Urinary bladder (tissue), 4 donors: ENCODE results near the gene ATOSA. TPM values are rescaled to one million over a fixed set of nuclear protein-coding genes. Genes with fewer than 3 reads are reported as not detected.

Source experiments
- DNase-seq: peaks from one replicate; pipeline ENCODE4 v3.0.0-alpha.2; 2015; ENCODE audit errors: extremely low spot score
- H3K27ac ChIP-seq: one replicate; pipeline ENCODE4 v1.5.1; 2013; ENCODE audit warnings: low read depth, mild to moderate bottlenecking, moderate library complexity
- H3K36me3 ChIP-seq: one replicate; pipeline ENCODE4 v1.6.1; 2013; ENCODE audit warnings: mild to moderate bottlenecking, moderate library complexity; ENCODE audit not compliant: insufficient read depth
- H3K4me1 ChIP-seq: one replicate; pipeline ENCODE4 v1.6.1; 2013; ENCODE audit warnings: mild to moderate bottlenecking, moderate library complexity; ENCODE audit not compliant: insufficient read depth
- H3K4me3 ChIP-seq: one replicate; pipeline ENCODE4 v1.5.1; 2013; ENCODE audit warnings: low read depth, low read length
- WGBS: extraction: QIAGEN DNeasy Blood & Tissue Kit; methylation state at CpG from one replicate; pipeline ENCODE4 v1.1.7; 2013; 5-methylcytosine and 5-hydroxymethylcytosine counted together
- polyA plus RNA-seq: library from polyadenylated mRNA; stranded (reverse); fragments of 200-250 nt; gene quantifications from one replicate; pipeline ENCODE4 v1.2.3, GENCODE V29; 2013
- total RNA-seq: library from RNA; depleted of rRNA; stranded (reverse); fragments of >200 nt; gene quantifications from one replicate; pipeline ENCODE4 v1.2.3, GENCODE V29; 2014
- donor health status: healthy with polysubstance abuse.
- donor health status: healthy.

ATOSA gene, protein sequence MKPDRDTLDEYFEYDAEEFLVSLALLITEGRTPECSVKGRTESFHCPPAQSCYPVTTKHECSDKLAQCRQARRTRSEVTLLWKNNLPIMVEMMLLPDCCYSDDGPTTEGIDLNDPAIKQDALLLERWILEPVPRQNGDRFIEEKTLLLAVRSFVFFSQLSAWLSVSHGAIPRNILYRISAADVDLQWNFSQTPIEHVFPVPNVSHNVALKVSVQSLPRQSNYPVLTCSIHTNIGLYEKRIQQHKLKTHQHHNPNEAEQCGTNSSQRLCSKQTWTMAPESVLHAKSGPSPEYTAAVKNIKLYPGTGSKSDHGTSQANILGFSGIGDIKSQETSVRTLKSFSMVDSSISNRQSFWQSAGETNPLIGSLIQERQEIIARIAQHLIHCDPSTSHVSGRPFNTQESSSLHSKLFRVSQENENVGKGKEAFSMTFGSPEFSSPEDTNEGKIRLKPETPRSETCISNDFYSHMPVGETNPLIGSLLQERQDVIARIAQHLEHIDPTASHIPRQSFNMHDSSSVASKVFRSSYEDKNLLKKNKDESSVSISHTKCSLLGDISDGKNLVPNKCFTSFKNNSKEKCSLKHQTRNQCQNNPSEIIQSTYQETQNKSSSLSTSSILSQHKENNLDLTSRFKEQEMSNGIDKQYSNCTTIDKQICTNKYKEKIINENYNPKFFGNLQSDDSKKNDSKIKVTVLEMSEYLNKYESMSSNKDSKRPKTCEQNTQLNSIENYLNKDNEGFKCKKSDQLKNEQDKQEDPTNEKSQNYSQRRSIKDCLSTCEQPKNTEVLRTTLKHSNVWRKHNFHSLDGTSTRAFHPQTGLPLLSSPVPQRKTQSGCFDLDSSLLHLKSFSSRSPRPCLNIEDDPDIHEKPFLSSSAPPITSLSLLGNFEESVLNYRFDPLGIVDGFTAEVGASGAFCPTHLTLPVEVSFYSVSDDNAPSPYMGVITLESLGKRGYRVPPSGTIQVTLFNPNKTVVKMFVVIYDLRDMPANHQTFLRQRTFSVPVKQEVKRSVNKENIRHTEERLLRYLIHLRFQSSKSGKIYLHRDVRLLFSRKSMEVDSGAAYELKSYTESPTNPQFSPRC
- total RNA-seq (101 TPM), polyA plus RNA-seq (24.1 TPM)

- Histone ChIP-seq H3K27ac (peak within 1 kb of the TSS; percentile 96), H3K4me3 (peak within 1 kb of the TSS; percentile 93), H3K36me3 (no peaks in the 10 kb centered on the region), H3K4me1 (no peaks in the 10 kb centered on the region)
- WGBS = under 1% methylated on average over 54 of the region's 55 CpGs
- peak; percentile 88 for DNase-seq
Observed at GRCh38 chr15:52679232-52680040, at the start of gene ATOSA. TSS of gene ATOSA (minus strand) at chr15:52679388. CDS start at chr15:52678021, 1,367 bp downstream.

DNA sequence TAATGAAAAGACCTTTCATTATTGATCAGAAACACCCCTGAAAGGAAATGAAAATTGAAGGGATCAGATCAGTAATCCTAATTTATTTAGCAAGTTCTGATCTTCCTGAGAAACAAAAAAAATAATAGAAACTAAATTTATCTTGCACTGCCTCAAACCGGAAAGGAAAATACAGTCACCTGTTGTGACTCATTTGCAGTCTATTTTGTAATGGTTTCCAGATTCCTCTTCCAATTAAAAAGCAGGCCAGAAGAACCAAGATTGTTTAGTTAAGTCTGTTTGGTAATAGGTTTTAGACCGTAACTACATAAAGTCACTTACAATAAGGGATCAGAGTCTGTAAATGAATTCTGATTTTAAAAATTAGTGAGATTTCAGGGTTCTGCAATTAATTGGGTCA, 49.7 kb upstream of the ATOSA start:
- 55% methylated on average over 2 of the region's 2 CpGs for WGBS
- Histone ChIP-seq H3K27ac (no peak overlapping the region), H3K4me3 (no peak overlapping the region), H3K36me3 (no peaks in the 10 kb centered on the region), H3K4me1 (no peaks in the 10 kb centered on the region)
- no peak for DNase-seq

GRCh38 chr15:52727815-52728214, 48.6 kb upstream of the ATOSA start:
- no peak overlapping the region for H3K4me3 ChIP-seq
- WGBS = 79% methylated on average over 3 of the region's 3 CpGs
- no peak for DNase-seq
- H3K27ac ChIP-seq = no peak overlapping the region
- H3K36me3 ChIP-seq = no peaks in the 10 kb centered on the region
- no peaks in the 10 kb centered on the region for H3K4me1 ChIP-seq

GRCh38 chr15:52726195-52726594, 47.0 kb upstream of the ATOSA start:
- no peaks in the 10 kb centered on the region for H3K4me1 ChIP-seq
- no peak for DNase-seq
- WGBS = 92% methylated on average over 2 of the region's 2 CpGs
- no peak overlapping the region for H3K27ac ChIP-seq
- H3K36me3 ChIP-seq = no peaks in the 10 kb centered on the region
- H3K4me3 ChIP-seq = no peak overlapping the region

GRCh38 chr15:52718551-52718950, 39.4 kb upstream of the ATOSA start:
- Histone ChIP-seq H3K36me3 (no peaks in the 10 kb centered on the region), H3K4me3 (no peak overlapping the region), H3K27ac (no peak overlapping the region), H3K4me1 (no peaks in the 10 kb centered on the region)
- 67% methylated on average over 2 of the region's 2 CpGs for WGBS
- no peak for DNase-seq

- DNase-seq = no peak
- Histone ChIP-seq H3K4me1 (no peaks in the 10 kb centered on the region), H3K36me3 (no peaks in the 10 kb centered on the region), H3K4me3 (no peak overlapping the region), H3K27ac (no peak overlapping the region)
- 86% methylated on average over 6 of the region's 6 CpGs for WGBS
Observed at GRCh38 chr15:52717924-52718323, 38.7 kb upstream of the ATOSA start.

DNA sequence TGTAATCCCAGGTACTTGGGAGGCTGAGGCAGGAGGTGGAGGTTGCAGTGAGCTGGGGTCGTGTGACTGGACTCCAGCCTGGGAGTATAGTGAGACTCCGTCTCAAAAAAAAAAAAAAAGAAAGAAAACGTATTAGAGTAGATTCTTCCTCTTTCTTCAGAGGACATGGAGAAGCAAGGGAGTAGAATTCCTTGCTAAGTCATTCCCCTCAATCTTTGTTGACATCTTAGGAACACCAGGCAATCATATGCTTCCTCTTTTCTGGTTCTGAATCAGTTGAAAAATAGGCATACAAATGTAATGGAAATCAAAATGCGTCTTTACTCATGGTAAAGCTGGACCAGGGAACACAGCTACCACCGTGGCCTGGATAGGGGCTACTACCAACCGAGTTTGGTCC, 38.3 kb upstream of the ATOSA start:
- Histone ChIP-seq H3K27ac (no peak overlapping the region), H3K4me3 (no peak overlapping the region), H3K4me1 (no peaks in the 10 kb centered on the region), H3K36me3 (no peaks in the 10 kb centered on the region)
- DNase-seq = no peak
- 86% methylated on average over 6 of the region's 6 CpGs for WGBS

DNA sequence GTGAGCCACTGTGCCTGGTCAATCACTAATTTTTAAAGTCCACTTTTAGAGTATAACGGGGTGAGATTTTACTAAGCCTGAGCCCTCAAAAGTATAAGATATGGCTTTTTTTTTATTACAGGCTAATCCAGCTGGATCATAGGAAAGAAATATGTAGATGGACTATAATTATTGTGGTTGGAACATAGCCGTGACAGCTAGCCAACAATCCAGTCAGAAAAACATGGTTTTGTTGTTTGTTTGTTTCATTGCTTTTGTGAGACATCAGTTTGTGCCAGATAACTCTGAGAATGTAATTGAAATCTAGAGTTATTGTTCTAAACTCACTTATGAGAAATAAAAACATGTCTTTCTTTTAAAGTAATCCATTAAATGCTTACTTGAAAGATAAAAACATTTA, 37.3 kb upstream of the ATOSA start:
- Histone ChIP-seq H3K36me3 (no peaks in the 10 kb centered on the region), H3K4me1 (no peaks in the 10 kb centered on the region), H3K4me3 (no peak overlapping the region), H3K27ac (no peak overlapping the region)
- DNase-seq = no peak
- WGBS = 74% methylated on average over 2 of the region's 2 CpGs

DNA sequence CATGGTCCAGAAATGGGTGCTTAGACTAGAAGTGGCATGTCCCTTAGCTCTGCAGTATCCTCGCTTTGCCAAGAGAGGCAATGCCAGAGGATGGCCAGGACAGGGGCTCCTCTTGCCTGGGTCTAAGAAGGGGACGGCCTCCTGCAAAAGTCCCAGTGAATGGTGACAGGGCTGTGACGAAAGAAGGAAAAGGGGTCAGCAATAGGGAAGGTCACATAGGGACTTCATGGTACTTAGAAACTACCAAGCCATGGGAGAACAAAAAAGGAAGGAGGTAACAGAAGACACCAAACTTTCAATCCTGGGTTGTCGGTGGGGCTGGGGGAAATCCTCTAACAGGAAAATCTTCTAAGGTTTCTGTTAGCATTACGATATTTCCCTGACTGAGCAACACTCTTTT, 36.2 kb upstream of the ATOSA start:
- WGBS = 79% methylated on average over 5 of the region's 5 CpGs
- no peak for DNase-seq
- Histone ChIP-seq H3K27ac (no peak overlapping the region), H3K4me3 (no peak overlapping the region), H3K36me3 (no peaks in the 10 kb centered on the region), H3K4me1 (no peaks in the 10 kb centered on the region)

GRCh38 chr15:52714968-52715367, 35.8 kb upstream of the ATOSA start:
- no peak for DNase-seq
- 56% methylated on average over 3 of the region's 3 CpGs for WGBS

GRCh38 chr15:52710708-52711389, 31.7 kb upstream of the ATOSA start:
- 82% methylated on average over 2 of the region's 2 CpGs for WGBS
- no peaks in the 10 kb centered on the region for H3K4me1 ChIP-seq
- H3K36me3 ChIP-seq = no peaks in the 10 kb centered on the region
- no peak overlapping the region for H3K4me3 ChIP-seq
- H3K27ac ChIP-seq = no peak overlapping the region
- DNase-seq = no peak

More at GRCh38 chr15:52714968-52715367, 35.8 kb upstream of the ATOSA start:
- no peak overlapping the region for H3K4me3 ChIP-seq
- no peaks in the 10 kb centered on the region for H3K36me3 ChIP-seq
- H3K4me1 ChIP-seq = no peaks in the 10 kb centered on the region
- H3K27ac ChIP-seq = no peak overlapping the region

- Histone ChIP-seq H3K4me1 (no peaks in the 10 kb centered on the region), H3K4me3 (no peak overlapping the region), H3K27ac (no peak overlapping the region), H3K36me3 (no peaks in the 10 kb centered on the region)
- 94% methylated on average over 1 of the region's 1 CpG for WGBS
- DNase-seq = no peak
Observed at GRCh38 chr15:52710050-52710707, 31.0 kb upstream of the ATOSA start.
